PC-3 (cell line): ENCODE results near the gene CD2AP. TPM values are rescaled to one million over a fixed set of nuclear protein-coding genes. Genes with fewer than 3 reads are reported as not detected.
A peak's percentile ranks its signal among the peaks of the same experiment; 100 is the strongest.

Experiments used
- ATAC-seq: fragments of 200-7000 bp; cut with Tn5 transposase; 2 replicates; pipeline ENCODE4 v1.9.1; 2020; ENCODE audit warnings: mild to moderate bottlenecking, moderate library complexity
- Bru-seq: library from RNA; stranded (reverse); fragments of 400-500 nt; gene quantifications from one replicate; lab custom pipeline; 2021; lab: Mats Ljungman, UMichigan
- BruChase-seq, 2 experiments: library from RNA; stranded (reverse); fragments of 400-500 nt; gene quantifications; one replicate each; lab custom pipeline; 2021; lab: Mats Ljungman, UMichigan
- BruUV-seq: library from RNA; stranded (reverse); fragments of 400-500 nt; replicated peaks from 2 replicates; lab custom pipeline; 2021; lab: Mats Ljungman, UMichigan
- CTCF ChIA-PET: fragments of 300-600 bp; sonication (Branson Sonifier 250); formaldehyde crosslinking; loops from one replicate; lab custom pipeline; 2022; ENCODE audit warnings: antibody characterized with exemption; lab: Charles Lee
- POLR2A ChIA-PET: fragments of 300-600 bp; sonication (Branson Sonifier 250); formaldehyde crosslinking; loops from one replicate; lab custom pipeline; 2022; ENCODE audit warnings: antibody characterized with exemption; ENCODE audit not compliant: unreplicated experiment; lab: Charles Lee
- DNase-seq: peaks from one replicate; pipeline ENCODE4 v3.0.0-alpha.2; 2015
- H2AFZ ChIP-seq: fragments of 300-600 bp; sonication (generic); 2 replicates; pipeline ENCODE4 v1.6.0; 2016; ENCODE audit warnings: antibody characterized with exemption, low read length
- H3F3A ChIP-seq: fragments of 300-600 bp; sonication (generic); one replicate; pipeline ENCODE4 v1.6.0; 2017; ENCODE audit warnings: antibody characterized with exemption, low read length, control low read depth, mild to moderate bottlenecking; ENCODE audit not compliant: unreplicated experiment
- H3K27ac ChIP-seq: fragments of 300-600 bp; sonication (generic); 2 replicates; pipeline ENCODE4 v1.5.1; 2016; ENCODE audit warnings: mild to moderate bottlenecking, low read length
- H3K27me3 ChIP-seq: fragments of 300-600 bp; sonication (generic); 2 replicates; pipeline ENCODE4 v1.6.1; 2016; ENCODE audit warnings: low read length, mixed read lengths
- H3K36me3 ChIP-seq: fragments of 300-600 bp; sonication (generic); 2 replicates; pipeline ENCODE4 v1.6.1; 2016; ENCODE audit warnings: low read depth, mixed run types, low read length, mixed read lengths
- H3K4me1 ChIP-seq: fragments of 300-600 bp; sonication (generic); 2 replicates; pipeline ENCODE4 v1.5.1; 2016; ENCODE audit warnings: low read length; ENCODE audit not compliant: insufficient read depth
- H3K4me2 ChIP-seq: fragments of 300-600 bp; sonication (generic); 2 replicates; pipeline ENCODE4 v1.6.0; 2016; ENCODE audit warnings: low read length
- H3K4me3 ChIP-seq: fragments of 300-600 bp; sonication (generic); 2 replicates; pipeline ENCODE4 v1.5.1; 2016; ENCODE audit warnings: mild to moderate bottlenecking, low read length, mixed read lengths
- H3K79me2 ChIP-seq: fragments of 300-600 bp; sonication (generic); 2 replicates; pipeline ENCODE4 v1.6.1; 2017; ENCODE audit warnings: low read length, mixed read lengths
- H3K9ac ChIP-seq: fragments of 300-600 bp; sonication (generic); 2 replicates; pipeline ENCODE4 v1.6.0; 2016; ENCODE audit warnings: mild to moderate bottlenecking, low read length
- H3K9me2 ChIP-seq: fragments of 300-600 bp; sonication (generic); replicated peaks from 2 replicates; pipeline ENCODE4 v1.6.1; 2016; ENCODE audit warnings: mixed run types, low read length, mixed read lengths
- H3K9me3 ChIP-seq: fragments of 300-600 bp; sonication (generic); 2 replicates; pipeline ENCODE4 v1.6.1; 2016; ENCODE audit warnings: low read length, mixed read lengths
- H4K20me1 ChIP-seq: fragments of 300-600 bp; sonication (generic); 2 replicates; pipeline ENCODE4 v1.6.1; 2016; ENCODE audit warnings: low read length, mixed read lengths
- CTCF ChIP-seq: fragments of 300-600 bp; sonication (generic); conservative IDR thresholded peaks from 2 replicates; pipeline ENCODE4 v1.5.1; 2017; ENCODE audit warnings: antibody characterized with exemption, low read depth, mild to moderate bottlenecking, low read length
- EZH2 ChIP-seq: fragments of 300-600 bp; sonication (generic); IDR thresholded peaks from one replicate; pipeline ENCODE4 v1.6.1; 2017; ENCODE audit warnings: antibody characterized with exemption, mild to moderate bottlenecking, low read length; ENCODE audit not compliant: unreplicated experiment
- EZH2phosphoT487 ChIP-seq: fragments of 300-600 bp; sonication (generic); IDR thresholded peaks from 2 replicates; pipeline ENCODE4 v1.6.1; 2018; ENCODE audit warnings: mild to moderate bottlenecking, antibody characterized with exemption, low read length, borderline replicate concordance
- intact Hi-C: fragments of 100-400 bp; cut with micrococcal nuclease; formaldehyde crosslinking; loops from 2 replicates; pipeline ENCODE4 v1.9.0; 2023
- long read RNA-seq: library from polyadenylated mRNA; unstranded; transcript quantifications from one replicate; pipeline ENCODE4 v2.0.0, GENCODE V29; 2021; ENCODE audit not compliant: unreplicated experiment
- total RNA-seq: library from RNA; depleted of rRNA; stranded (reverse); fragments of >200 nt; gene quantifications from 2 replicates; pipeline ENCODE4 v1.2.3, GENCODE V29; 2014; rRNA removed

The CD2AP gene
- total RNA-seq (16.2 and 21.8 TPM in 2 replicates), Bru-seq, nascent RNA (percentile 83 among the genes with signal in this experiment), BruChase-seq, experiment 1, labeled RNA remaining after a 6-hour chase (percentile 71 among the genes with signal in this experiment), BruChase-seq, experiment 2, labeled RNA remaining after a 2-hour chase (percentile 73 among the genes with signal in this experiment)
- long read RNA-seq, full-length matches to known transcripts: 38 of 63 reads
- long read RNA-seq, partial matches to known transcripts: 16 of 63 reads
- long read RNA-seq, other reads (novel, unspliced or antisense): 9 of 63 reads

GRCh38 chr6:47477497-47478232, at the start of gene CD2AP:
CD2AP (plus strand) TSS chr6:47477789; CDS start chr6:47478245, 456 bp downstream.
- H3F3A ChIP-seq: no peaks in the 10 kb centered on the region
- no peaks in the 10 kb centered on the region for H3K9me3 ChIP-seq
- peaks cover 26% of the 10 kb centered on the region for H3K4me1 ChIP-seq
- CTCF ChIA-PET: interaction anchor here (0.6 to 1.3 kb wide), 4 partner anchors 58 to 73 kb away, joined by 3 to 4 read pairs (median 4); no protein-coding TSS in a partner anchor
- intact Hi-C loops: loop anchor here (1.0 kb wide), 1 partner anchor 63 kb away; no protein-coding TSS in a partner anchor
- H2AFZ ChIP-seq: peak within 1 kb of the TSS; percentile 81
- H3K9ac ChIP-seq: peak within 1 kb of the TSS; percentile 93
- ATAC-seq (peak; percentile 78), DNase-seq (peak; percentile 82)
- H3K27ac ChIP-seq: peak within 1 kb of the TSS; percentile 84
- no peaks in the 10 kb centered on the region for H3K9me2 ChIP-seq
- peaks cover 48% of the 10 kb centered on the region for H3K79me2 ChIP-seq
- peak within 1 kb of the TSS; percentile 96 for H3K4me3 ChIP-seq
- POLR2A ChIA-PET: interaction anchor here (0.6 to 1.6 kb wide), 7 partner anchors 66 to 1797 kb away, joined by 3 to 7 read pairs (median 4); no protein-coding TSS in a partner anchor
- H3K4me2 ChIP-seq: peak within 1 kb of the TSS; percentile 92
- no peak for TF ChIP-seq EZH2
- no peak for TF ChIP-seq CTCF
- TF ChIP-seq EZH2phosphoT487: no peak
- no peaks in the 10 kb centered on the region for H3K36me3 ChIP-seq
- H3K27me3 ChIP-seq: no peaks in the 10 kb centered on the region
- no TSS peak for BruUV-seq
- H4K20me1 ChIP-seq: peaks cover 34% of the 10 kb centered on the region

- Histone ChIP-seq H3K9me2 (no peaks in the 10 kb centered on the region), H3K4me1 (peaks cover 5% of the 10 kb centered on the region), H3K4me3 (no peak overlapping the region), H3F3A (no peaks in the 10 kb centered on the region), H2AFZ (no peak overlapping the region), H3K9ac (no peak overlapping the region), H4K20me1 (no peaks in the 10 kb centered on the region), H3K9me3 (no peaks in the 10 kb centered on the region), H3K27ac (no peak overlapping the region), H3K79me2 (no peaks in the 10 kb centered on the region), H3K4me2 (no peak overlapping the region), H3K27me3 (no peaks in the 10 kb centered on the region), H3K36me3 (no peaks in the 10 kb centered on the region)
- intact Hi-C loops: no loop called here
- TF ChIP-seq EZH2 (no peak), CTCF (no peak), EZH2phosphoT487 (no peak)
- no TSS peak for BruUV-seq
- DNase-seq (no peak), ATAC-seq (no peak)
- ChIA-PET CTCF (no interaction called here), POLR2A (no interaction called here)
Measured at GRCh38 chr6:47428288-47428687, 49.3 kb upstream of the CD2AP start.
